Heart left ventricle (tissue), 13 donors: ENCODE results near the gene NR1H2.

Experiments used
- CTCF ChIP-seq, 12 donors: fragments of 200-600 bp; sonication (generic) in 4 of 12; IDR thresholded peaks; one replicate each; pipeline versions ENCODE4 v1.5.0 to v1.8.0; 2018 to 2022; ENCODE audit warnings: antibody characterized with exemption in 12 of 12, mild to moderate bottlenecking in 5 of 12
- POLR2A ChIP-seq, 2 donors: fragments of 450-650 bp; IDR thresholded peaks; one replicate each; pipeline ENCODE4 v1.6.1; 2017; ENCODE audit warnings: antibody characterized with exemption in 2 of 2, mild to moderate bottlenecking in 2 of 2, moderate library complexity in 2 of 2
- donor health status: ischemic (EF 13 %, LVEDD 7.1; RV severe dilation, severe dysfunction).
- donor health status: DM: no; HTN: yes; CAD: no.
- donor health status: DM: no; HTN: no; CAD: no.
- donor health status: ischemic (EF 25% LVEDD 6.9; RV normal size, moderate dysfunction).
- donor health status: ischemic (EF 25% LVEDD 5.7; RV mildly dilated, moderate dysfunction).
- donor health status: ischemic (EF 35%, LVEDD 5.7; RV mildly dilated, moderate dysfunction).
- donor health status: nonischemic (EF 11% LVEDD 7.7; RV severe dilation, severe dysfunction).
- donor health status: DM: yes; HTN: yes; CAD: no.
- donor health status: PGD.
- donor health status: ischemic (EF 29% LVEDD 5.4; RV normal size, mild dysfunction).
- donor health status: nonischemic (EF 23%, LVEDD 6.1; RV moderate dilation, normal function).

- TF ChIP-seq POLR2A (IDR thresholded peaks at IDR 0.05): no peak
- TF ChIP-seq CTCF (IDR thresholded peaks at IDR 0.05): no peak
These were observed 26.5 kb downstream of the NR1H2 start for GRCh38 chr19:50402544-50403301.
